ENCODE results near the gene LCP2.
"Not testable (repeated sequence)": the region's sequence is repeated elsewhere in the genome, so short reads cannot be mapped to it uniquely, and the experiment has no call there.

LCP2 gene

GRCh38 chr5:170270293-170271069 lies 27.1 kb downstream of the LCP2 start:
- DNase-seq = no peak

GRCh38 chr5:170269579-170269978 lies 28.0 kb downstream of the LCP2 start:
- no peak for DNase-seq

- DNase-seq = no peak
Measured at GRCh38 chr5:170268884-170269283, 28.7 kb downstream of the LCP2 start.

GRCh38 chr5:170268153-170268689 lies 29.4 kb downstream of the LCP2 start:
- DNase-seq = no peak

GRCh38 chr5:170267431-170268152 lies 30.0 kb downstream of the LCP2 start:
- peak in 1 of 2 experiments; percentile 51 for DNase-seq

GRCh38 chr5:170266570-170267381 lies 30.8 kb downstream of the LCP2 start:
- DNase-seq = no peak

GRCh38 chr5:170265522-170265921 lies 32.1 kb downstream of the LCP2 start:
- no peak for DNase-seq

GRCh38 chr5:170263906-170264305 lies 33.7 kb downstream of the LCP2 start:
- no peak for DNase-seq

- no peak for DNase-seq
Measured at GRCh38 chr5:170262061-170263045, 35.2 kb downstream of the LCP2 start.

GRCh38 chr5:170261528-170262043 lies 36.0 kb downstream of the LCP2 start:
- DNase-seq = no peak

GRCh38 chr5:170257370-170257769 lies 40.2 kb downstream of the LCP2 start:
- DNase-seq = no peak

- no peak for DNase-seq
Measured at GRCh38 chr5:170256571-170256970, 41.0 kb downstream of the LCP2 start.

GRCh38 chr5:170254056-170254455 lies 43.5 kb downstream of the LCP2 start:
- DNase-seq = no peak

GRCh38 chr5:170252720-170253350 lies 44.7 kb downstream of the LCP2 start:
- no peak for DNase-seq

- DNase-seq = no peak
Measured at GRCh38 chr5:170252109-170252508, 45.5 kb downstream of the LCP2 start.

GRCh38 chr5:170251462-170251861 lies 46.1 kb downstream of the LCP2 start:
- DNase-seq = no peak

- no peak for DNase-seq
Measured at GRCh38 chr5:170250810-170251317, 46.7 kb downstream of the LCP2 start.

- no peak for DNase-seq
Measured at GRCh38 chr5:170249355-170249754, 48.2 kb downstream of the LCP2 start.

GRCh38 chr5:170248931-170249227 lies 48.7 kb downstream of the LCP2 start:
- DNase-seq = not testable (repeated sequence)

- DNase-seq = no peak
Measured at GRCh38 chr5:170248172-170248930, 49.2 kb downstream of the LCP2 start.
